ENCODE measurements around the gene KCNQ1. TPM values are rescaled to one million over a fixed set of nuclear protein-coding genes. Genes with fewer than 3 reads are reported as not detected.

Gene KCNQ1
- total RNA-seq, 1 experiment from 2014 or later = 10.7 TPM

DNA sequence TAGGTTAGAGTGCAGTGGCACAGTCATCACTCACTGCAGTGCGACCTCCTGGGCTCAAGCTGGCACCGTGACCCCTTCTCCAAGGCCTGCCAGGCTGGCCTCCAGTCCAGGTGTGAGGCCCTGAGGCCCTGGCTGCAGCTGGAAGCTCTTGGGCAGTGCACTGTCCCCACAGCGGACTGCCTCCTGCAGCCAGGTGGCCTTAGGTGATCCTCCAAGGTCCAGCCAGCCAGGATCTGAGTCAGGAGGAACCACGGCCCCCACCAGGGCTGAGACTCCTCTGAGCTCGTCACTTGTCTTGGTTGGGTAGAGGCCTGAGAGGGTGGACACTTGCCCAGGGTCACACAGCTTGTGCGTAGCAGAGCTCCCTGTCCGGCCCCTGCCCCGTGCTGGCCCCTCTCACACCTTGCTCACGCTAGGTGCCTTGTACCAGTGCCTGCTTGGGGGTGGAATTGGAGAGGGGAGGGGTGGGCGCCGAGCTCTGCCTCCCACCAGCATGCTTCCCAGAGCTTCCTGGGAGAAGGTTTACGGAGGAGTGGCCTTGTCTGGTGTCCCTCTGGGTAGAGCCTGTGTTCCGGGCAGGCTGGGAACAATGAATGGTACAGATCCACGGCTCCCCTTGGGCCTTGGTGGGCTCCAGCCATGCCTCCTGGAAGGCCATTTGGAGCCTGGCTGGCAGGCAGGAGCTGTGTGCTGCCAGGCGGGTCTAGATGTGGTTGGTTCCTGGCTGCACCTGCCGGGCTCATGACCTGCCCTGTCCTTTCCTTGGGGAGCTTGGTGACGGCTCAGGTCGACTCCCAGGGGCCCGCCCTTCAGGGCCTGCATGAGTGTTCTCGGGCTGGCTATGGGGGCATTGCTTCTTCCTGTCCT lies 20.6 kb downstream of the KCNQ1 start:
- no TSS peak for BruUV-seq (replicated peaks)
- RAD21 ChIA-PET (ENCODE audit: low non-redundant PET in 1 of 2, low total read pairs in 2 of 2, uncharacterized antibody in 2 of 2, unreplicated experiment in 2 of 2) = no interaction called here
- Histone ChIP-seq H3K4me1 (ENCODE audit: control insufficient read depth in 1 of 2, insufficient read depth in 2 of 2, low read length in 2 of 2) (peaks cover 18 to 26% of the 10 kb centered on the region in 2 experiments), H3K9me3 (ENCODE audit: control insufficient read depth in 1 of 2, insufficient read depth in 1 of 2, low read depth in 1 of 2, low read length in 2 of 2) (no peaks in the 10 kb centered on the region), H2AFZ (ENCODE audit: low read depth, low read length, poor library complexity, severe bottlenecking) (no peak overlapping the region), H3K9ac (ENCODE audit: low read length) (no peak overlapping the region), H3K27me3 (ENCODE audit: insufficient read depth, low read length) (no peaks in the 10 kb centered on the region), H3K79me2 (ENCODE audit: insufficient read depth, low read length) (no peaks in the 10 kb centered on the region), H3K36me3 (ENCODE audit: control insufficient read depth in 1 of 2, insufficient read depth in 2 of 2, low read length in 2 of 2) (no peaks in the 10 kb centered on the region), H3K9me2 (ENCODE audit: insufficient read depth) (no peaks in the 10 kb centered on the region), H4K20me1 (ENCODE audit: insufficient read depth) (no peaks in the 10 kb centered on the region), H3K4me3 (replicated peaks in 1 of 2; ENCODE audit: low read depth in 1 of 2, low read length in 2 of 2) (no peak overlapping the region), H3K27ac (ENCODE audit: low read depth, low read length) (no peak overlapping the region), H3K4me2 (ENCODE audit: low read length) (no peak overlapping the region)
- POLR2A ChIA-PET = interaction anchor here (0.5 kb wide), 1 partner anchor 234 kb away, joined by 5 read pairs; the partner anchor contains the start of gene KCNQ1OT1
- DNase-seq (ENCODE audit: low read depth, low spot score) = no peak
- intact Hi-C loops (cut with micrococcal nuclease) = no loop called here
- TF ChIP-seq TCF7L2 (IDR thresholded peaks at IDR 0.05; ENCODE audit: borderline replicate concordance, extremely low read depth, insufficient read depth, insufficient read length) = no peak
- TF ChIP-seq POLR2A (IDR thresholded peaks at IDR 0.05; ENCODE audit: borderline replicate concordance, extremely low read depth, insufficient read depth, insufficient read length) = no peak
- no peak for TF ChIP-seq RAD21 (IDR thresholded peaks at IDR 0.05; ENCODE audit: low read depth)
- no peak for TF ChIP-seq POLR2AphosphoS5 (IDR thresholded peaks at IDR 0.05; ENCODE audit: low read depth, low read length)
- no peak for TF ChIP-seq EGR1 (IDR thresholded peaks at IDR 0.05; ENCODE audit: low read depth)
- TF ChIP-seq SIN3A (IDR thresholded peaks at IDR 0.05; ENCODE audit: low read depth) = no peak
- CTCF ChIA-PET = no interaction called here
- ATAC-seq = no peak

DNA sequence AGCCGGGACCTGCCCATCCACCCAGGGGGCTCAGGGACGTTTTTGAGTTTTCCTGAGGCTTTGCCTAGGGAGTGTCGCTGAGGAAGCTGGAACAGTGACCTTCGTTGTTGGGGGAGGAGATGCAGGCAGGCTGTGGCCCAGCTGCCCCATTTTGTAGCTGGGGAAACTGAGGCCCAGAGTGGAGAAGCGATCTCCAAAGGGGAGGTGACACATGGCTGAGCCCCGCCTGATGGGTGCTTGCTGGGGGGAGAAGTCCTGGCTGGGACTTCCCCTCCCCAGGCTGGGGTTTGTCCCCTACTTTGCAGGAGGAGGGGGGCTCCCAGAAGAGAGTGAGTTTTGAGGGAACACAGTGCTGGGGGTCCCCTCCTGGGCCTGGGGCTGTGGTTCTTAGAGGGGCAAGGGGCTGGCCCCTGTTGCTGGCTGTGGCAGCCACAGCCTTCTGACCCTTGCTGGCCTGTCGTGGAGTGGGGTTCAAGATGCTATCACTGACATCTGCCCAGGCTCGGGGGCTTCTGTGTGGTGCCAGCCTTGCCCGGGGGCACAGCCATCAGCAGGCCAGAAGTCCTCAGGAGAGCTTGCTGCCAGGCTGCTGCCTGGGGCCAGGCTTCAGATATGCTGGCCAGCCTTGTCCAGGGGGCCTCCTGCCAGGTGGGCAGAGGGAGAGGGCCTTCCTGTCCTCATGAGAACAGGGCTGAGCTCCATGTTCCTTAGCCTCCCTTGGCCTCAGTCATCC lies 21.4 kb downstream of the KCNQ1 start:
- no TSS peak for BruUV-seq (replicated peaks)
- Histone ChIP-seq H3K9me3 (ENCODE audit: control insufficient read depth in 1 of 2, insufficient read depth in 1 of 2, low read depth in 1 of 2, low read length in 2 of 2) (no peaks in the 10 kb centered on the region), H4K20me1 (ENCODE audit: insufficient read depth) (no peaks in the 10 kb centered on the region), H3K27ac (ENCODE audit: low read depth, low read length) (no peak overlapping the region), H3K79me2 (ENCODE audit: insufficient read depth, low read length) (no peaks in the 10 kb centered on the region), H2AFZ (ENCODE audit: low read depth, low read length, poor library complexity, severe bottlenecking) (no peak overlapping the region), H3K4me3 (replicated peaks in 1 of 2; ENCODE audit: low read depth in 1 of 2, low read length in 2 of 2) (no peak overlapping the region), H3K4me1 (ENCODE audit: control insufficient read depth in 1 of 2, insufficient read depth in 2 of 2, low read length in 2 of 2) (peaks cover 13 to 22% of the 10 kb centered on the region in 2 experiments), H3K9ac (ENCODE audit: low read length) (no peak overlapping the region), H3K27me3 (ENCODE audit: insufficient read depth, low read length) (no peaks in the 10 kb centered on the region), H3K4me2 (ENCODE audit: low read length) (no peak overlapping the region), H3K36me3 (ENCODE audit: control insufficient read depth in 1 of 2, insufficient read depth in 2 of 2, low read length in 2 of 2) (no peaks in the 10 kb centered on the region), H3K9me2 (ENCODE audit: insufficient read depth) (no peaks in the 10 kb centered on the region)
- ChIA-PET POLR2A (no interaction called here), RAD21 (ENCODE audit: low non-redundant PET in 1 of 2, low total read pairs in 2 of 2, uncharacterized antibody in 2 of 2, unreplicated experiment in 2 of 2) (no interaction called here), CTCF (no interaction called here)
- no peak for ATAC-seq
- TF ChIP-seq, protein P1, sequence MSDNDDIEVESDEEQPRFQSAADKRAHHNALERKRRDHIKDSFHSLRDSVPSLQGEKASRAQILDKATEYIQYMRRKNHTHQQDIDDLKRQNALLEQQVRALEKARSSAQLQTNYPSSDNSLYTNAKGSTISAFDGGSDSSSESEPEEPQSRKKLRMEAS (IDR thresholded peaks at IDR 0.05) = no peak
- TF ChIP-seq ELF1 (IDR thresholded peaks at IDR 0.05; ENCODE audit: borderline replicate concordance, low read depth) (no peak), POLR2A (IDR thresholded peaks at IDR 0.05; ENCODE audit: borderline replicate concordance, extremely low read depth, insufficient read depth, insufficient read length) (no peak), JUND (IDR thresholded peaks at IDR 0.05) (no peak), TCF7L2 (IDR thresholded peaks at IDR 0.05; ENCODE audit: borderline replicate concordance, extremely low read depth, insufficient read depth, insufficient read length) (no peak)
- DNase-seq (ENCODE audit: low read depth, low spot score) = no peak
- intact Hi-C loops (cut with micrococcal nuclease) = no loop called here
